NCI-H510A (cell line): ENCODE data around the gene OTUB1.
A peak's percentile ranks its signal among the peaks of the same experiment; 100 is the strongest.
"Not testable (repeated sequence)": the region's sequence is repeated elsewhere in the genome, so short reads cannot be mapped to it uniquely, and the experiment has no call there.

ENCODE experiments used
- DNase-seq: peaks from one replicate; lab custom pipeline; 2025; lab: John Stamatoyannopoulos, UW

OTUB1 gene

DNA sequence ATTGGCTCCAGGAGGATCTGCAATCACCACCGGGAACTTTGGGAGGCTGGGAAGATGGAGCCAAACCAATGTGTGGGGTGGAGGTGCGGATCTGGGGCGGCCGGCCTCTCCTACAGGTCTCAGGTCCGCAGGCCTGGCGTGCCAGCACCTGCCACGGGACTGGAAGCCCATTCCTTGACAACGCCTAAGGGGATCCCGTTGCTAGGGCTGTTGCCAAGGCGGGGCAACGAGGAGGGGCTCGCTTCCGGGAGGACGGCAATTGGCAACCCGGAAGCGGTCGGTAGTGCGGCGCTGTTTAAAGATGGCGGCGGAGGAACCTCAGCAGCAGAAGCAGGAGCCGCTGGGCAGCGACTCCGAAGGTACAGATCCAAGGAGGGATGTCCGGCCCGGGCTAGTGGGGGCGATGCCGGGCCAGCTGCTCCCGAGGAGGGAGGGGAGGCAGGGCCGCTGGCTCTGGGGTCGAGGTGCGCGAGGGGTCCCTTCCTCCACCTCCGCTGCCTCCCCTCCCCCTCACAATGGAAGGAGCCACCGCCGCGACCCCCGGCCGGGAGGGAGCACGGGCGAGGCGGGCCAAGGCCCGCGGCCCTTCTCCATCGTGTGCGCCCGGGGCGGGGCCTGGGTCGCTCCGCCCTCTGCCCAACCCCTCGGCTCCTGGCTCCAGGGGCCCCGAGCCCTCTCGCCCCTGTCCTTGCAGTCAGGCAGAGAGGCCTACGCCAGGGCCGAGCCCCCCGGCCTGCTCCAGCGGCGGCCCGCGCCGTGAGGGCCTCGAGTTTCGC is at the start of gene OTUB1:
TSS of gene OTUB1 (plus strand) at position 283 of the 776 bp plus-strand sequence. CDS start at position 302, 19 bp downstream.
- peak; percentile 89 for DNase-seq

GRCh38 chr11:63937713-63938478 is 48.3 kb upstream of the OTUB1 start:
- peak; percentile 49 for DNase-seq

DNA sequence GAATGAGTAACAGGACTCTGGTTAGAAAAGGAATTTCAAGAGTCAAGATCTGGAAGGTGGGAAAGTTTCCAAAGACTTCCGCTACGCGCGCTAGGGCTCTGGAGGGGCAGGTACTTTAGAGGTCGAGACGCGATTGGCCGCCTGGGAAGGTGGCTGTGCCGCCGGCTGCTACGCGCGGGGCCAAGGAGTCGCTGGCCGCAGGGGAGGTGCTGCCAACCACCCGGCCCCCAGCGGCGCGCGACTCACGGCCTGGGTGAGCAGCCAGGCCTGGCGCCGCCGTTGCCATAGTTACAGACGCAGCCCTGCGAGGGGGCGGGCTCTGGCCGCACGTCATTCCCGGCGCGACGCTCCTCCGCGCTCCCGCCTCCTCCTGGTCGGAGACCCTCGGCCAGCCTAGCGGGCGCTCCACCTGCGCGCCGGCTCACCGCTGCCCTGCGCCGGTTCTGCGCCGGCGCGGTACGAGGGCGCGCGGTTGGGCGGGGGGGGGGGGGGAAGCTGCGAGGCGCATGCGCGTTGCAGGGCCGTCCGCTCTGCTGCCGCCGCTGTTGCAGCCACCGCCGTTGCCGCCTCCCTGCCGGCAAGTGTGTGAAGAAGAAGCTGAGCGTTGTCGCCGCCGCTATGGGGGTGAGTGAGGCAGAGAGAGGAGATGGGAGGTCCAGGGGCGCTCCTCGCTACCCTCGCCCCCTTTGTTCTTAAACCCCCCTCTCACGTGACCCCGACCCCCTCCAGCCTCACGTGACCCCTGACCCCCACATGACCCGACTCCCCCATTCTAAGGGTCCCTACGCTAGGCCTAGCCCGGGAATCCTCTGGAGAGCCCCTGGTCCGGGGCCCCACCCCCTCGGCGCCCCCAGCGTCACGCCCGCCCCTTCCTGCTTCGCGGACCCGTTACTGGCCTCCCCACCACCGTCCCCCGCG is 47.5 kb upstream of the OTUB1 start, which contains the start of gene NAA40:
TSS of gene NAA40 (plus strand) at position 524 of the 918 bp plus-strand sequence. CDS start at position 619, 95 bp downstream.
- DNase-seq: peak; percentile 97

DNA sequence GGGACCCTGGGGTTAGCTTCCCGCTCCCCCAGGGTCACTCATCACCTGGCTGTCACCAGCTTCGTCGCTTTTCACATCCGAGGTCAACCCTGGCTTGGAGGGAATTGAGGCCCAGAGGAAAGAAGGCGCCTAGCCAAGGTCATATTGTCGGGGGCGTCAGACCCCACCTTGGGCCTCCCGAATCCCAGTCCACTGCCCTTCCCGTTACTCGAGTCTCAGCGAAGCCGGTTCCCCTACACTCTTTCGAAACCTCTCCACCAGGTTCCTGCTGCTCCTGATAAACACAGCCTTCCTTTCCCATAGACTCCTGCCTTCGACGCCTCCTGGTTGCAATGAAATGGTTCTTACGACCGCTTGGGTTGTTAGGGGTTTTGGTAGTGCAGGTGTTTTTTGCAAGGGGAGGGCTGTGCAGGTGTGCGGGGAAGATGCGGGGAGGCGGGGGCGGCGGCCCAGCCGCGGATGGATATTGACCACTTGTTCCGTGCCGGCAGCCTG is 46.8 kb upstream of the OTUB1 start:
- no peak for DNase-seq

DNA sequence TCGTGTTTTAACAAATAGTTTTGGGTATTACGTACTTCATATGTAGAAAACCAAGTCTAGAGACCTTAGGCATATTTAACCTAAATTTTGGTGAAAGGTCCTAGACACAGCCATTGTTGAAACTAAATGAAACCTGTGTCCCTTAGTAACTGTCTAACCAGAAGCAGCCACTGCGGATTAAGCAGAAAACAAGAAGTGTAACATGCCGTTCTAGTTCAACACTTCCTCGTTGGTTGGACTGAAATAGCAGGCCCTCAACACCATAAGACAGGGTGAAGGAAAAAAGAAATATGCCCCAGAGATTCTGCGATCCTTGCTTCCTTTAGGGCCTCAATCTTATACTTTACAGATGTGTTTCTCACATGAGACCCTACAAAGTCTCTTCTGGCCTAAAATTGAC is 45.5 kb upstream of the OTUB1 start:
- DNase-seq: no peak

DNA sequence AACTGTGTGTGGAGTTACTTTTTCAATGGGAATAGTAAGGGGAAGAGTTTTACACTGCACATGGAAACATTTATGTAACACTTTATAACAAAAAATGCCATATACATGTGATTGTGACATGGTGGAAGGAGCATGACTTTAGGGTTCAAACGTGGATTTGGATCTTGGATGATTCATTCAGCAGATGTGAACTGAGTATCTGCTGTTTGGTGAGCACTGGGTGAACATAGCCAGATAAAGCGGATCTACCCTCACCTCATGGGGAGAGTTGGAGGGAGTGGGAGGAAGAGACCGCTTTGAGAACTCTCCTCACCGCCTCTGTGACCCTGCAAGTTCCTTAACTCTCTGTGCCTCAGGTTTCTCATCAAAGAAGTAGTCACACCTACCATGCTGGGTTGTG is 44.3 kb upstream of the OTUB1 start:
- no peak for DNase-seq

GRCh38 chr11:63942803-63943202 is 43.4 kb upstream of the OTUB1 start:
- no peak for DNase-seq

DNA sequence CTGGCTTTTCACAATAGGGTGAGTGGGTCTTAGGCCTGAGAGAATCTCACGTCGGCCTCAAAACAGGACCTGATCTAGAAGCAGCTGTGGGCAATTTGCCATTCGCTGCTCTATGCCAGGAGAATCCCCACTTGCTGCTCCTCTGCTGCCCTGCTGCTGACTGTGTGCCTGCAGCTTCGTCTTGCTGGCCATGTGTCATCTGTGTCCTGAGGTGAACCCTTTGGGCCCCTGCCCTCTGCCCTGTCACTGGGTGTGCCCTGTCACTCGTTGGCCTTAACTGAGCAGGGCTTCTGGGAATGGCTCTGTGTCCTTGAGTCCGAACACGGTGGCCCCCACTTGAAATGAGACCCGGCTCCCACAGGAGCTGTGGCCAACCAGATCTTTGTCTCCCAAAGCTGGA is 41.3 kb upstream of the OTUB1 start:
- no peak for DNase-seq

DNA sequence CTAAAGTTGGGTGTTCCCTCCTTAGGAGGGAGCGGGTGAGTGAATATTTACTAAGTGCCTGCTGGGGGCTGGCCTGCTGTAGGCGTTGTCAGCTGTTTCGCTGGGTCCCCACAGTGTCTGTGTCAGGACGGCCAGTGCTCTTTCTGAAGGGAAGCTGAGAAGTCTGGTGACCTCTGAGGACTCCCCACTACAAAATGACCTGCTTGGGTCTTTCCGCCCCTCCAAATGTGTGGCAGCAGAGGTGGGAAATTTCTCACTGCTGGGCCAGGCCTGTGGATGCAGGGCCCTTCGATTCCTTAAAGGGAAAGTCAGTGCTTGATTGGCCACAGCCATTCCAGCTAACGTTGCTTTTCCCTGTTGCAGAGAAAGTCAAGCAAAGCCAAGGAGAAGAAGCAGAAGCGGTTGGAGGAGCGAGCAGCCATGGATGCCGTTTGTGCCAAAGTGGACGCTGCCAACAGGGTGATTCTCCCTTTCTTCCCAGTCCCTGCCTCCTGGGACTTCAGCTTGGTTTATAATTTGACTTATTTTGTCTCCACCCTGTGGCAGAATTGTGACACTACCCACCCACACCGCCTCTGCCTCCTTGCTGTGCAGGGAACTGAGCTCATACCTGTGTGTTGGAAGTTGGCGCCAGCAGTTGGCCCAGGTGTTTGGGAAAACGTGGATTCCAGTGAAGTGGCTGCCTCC is 40.6 kb upstream of the OTUB1 start:
- DNase-seq: peak; percentile 55

DNA sequence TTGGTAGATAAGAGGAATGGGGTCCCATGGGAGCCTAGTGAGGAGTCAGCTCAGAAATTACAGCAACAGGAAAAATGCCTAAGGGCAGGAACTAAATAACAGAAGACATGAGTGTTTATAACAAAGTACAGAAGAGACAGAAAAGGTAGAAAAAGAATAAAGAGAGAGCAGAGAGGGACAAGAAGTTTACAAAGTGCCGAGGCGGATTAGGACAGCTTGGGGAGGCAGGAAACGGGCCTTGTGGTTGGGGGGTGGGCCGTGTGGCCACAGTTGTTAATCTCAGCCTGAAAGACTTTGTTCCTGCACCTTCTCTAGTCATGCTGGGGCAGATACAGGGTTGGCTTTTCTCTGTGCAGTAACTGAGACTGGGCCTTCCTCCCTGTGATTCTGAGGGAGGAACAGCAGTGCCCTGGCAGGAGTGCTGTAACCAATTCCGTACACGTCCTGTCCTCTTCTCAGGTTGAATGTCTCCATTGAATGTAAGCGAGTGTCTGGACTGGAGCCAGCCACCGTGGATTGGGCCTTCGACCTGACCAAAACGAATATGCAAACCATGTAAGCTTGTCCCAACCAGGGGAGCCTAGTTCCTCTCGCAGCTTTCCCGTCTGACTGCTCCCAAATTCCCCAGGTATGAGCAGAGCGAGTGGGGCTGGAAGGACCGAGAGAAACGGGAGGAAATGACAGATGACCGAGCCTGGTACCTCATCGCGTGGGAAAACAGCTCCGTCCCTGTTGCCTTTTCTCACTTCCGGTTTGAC is 34.3 kb upstream of the OTUB1 start:
- no peak for DNase-seq

GRCh38 chr11:63952570-63952969 is 33.7 kb upstream of the OTUB1 start:
- DNase-seq: no peak

DNA sequence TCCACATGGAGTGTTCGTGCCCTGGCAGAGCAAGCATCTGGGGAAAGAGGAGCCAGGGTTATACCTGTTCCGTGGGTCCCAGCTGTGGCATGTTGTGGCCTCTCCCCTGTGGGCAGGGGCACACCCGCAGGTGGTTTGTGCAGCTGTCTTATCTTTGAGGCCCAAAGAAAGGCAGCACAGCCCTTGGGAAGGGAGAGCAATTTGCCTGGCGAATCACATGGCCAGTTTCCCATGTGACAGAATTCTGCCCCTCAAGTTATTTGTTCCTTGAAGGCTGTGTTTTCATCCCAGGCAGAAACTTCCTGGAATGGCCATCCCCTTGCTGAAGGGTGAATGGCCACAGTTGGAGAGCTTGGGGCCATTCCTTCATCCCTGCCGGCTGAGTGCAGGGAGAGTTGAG is 28.2 kb upstream of the OTUB1 start:
- DNase-seq: no peak

DNA sequence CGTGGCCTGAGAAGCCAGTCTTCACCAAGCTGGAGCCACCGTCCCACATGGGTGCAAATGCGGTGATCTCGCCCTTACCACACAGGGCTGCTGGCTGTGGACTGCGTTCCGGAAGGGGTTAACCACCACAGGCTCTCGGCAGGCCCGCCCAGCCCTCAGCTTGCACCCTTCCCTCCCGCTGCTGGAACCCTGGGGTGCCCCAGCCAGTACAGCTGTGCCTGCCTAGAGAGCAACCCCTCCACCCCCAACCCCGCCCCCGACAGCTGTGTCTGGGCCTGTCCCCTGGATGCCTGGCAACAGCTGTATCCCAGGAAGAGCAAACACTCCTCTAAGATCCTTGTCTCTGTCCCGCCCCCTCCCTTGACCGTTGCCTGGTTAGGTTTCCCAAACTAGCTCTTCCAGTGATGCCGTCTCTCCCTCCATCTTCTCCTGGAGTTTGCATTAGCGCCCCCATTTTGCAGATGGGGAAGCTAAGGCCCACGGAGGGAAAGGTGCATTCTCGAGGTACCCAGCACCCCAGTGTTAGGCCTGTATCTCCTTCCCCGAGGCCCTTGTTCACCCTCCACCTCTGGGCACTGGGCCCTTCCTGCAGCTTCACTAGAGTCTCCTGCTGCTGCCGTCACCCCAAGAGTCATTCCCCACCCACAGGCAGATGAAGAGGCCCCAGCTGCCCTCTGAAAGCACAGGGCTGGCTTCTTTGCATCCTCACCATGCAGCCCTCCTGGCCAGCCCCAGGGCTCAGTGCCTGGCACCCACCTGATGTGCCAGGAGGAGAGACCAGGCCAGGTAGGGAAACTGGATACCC is 24.4 kb upstream of the OTUB1 start:
- DNase-seq: peak; percentile 96

GRCh38 chr11:63963895-63964294 is 22.3 kb upstream of the OTUB1 start:
- not testable (repeated sequence) for DNase-seq

GRCh38 chr11:63966444-63966843 is 19.8 kb upstream of the OTUB1 start:
- no peak for DNase-seq

GRCh38 chr11:63969461-63969860 is 16.8 kb upstream of the OTUB1 start:
- DNase-seq: no peak

DNA sequence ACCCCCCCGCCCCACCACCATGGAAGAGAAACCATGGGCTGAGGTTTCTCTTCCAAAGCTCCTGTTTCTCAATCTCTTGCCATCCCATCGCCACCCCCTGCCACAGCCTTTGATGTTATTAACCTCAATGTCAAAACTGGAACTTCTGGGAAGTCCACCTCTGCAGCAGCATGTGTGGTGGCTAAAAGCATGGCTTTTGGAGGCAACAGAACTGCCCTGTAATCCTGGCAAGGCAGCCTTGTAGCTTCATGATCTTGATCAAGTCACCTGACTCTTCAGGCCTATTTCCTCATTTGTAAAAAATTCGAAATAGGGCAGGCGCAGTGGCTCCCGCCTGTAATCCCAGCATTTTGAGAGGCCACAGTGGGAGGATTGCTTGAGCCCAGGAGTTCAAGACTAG is 15.3 kb upstream of the OTUB1 start:
- no peak for DNase-seq

DNA sequence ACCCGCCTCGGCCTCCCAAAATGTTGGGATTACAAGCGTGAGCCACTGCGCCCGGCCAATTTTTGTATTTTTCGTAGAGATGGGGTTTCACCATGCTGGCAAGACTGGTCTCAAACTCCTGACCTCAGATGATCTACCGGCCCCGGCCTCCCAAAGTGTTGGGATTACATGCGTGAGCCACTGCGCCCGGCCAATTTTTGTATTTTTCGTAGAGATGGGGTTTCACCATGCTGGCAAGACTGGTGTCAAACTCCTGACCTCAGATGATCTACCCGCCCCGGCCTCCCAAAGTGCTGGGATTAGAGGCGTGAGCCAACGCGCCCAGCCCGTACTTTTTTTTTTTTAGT is 12.4 kb upstream of the OTUB1 start:
- DNase-seq: not testable (repeated sequence)

- peak; percentile 99 for DNase-seq
Observed at GRCh38 chr11:63974259-63975143, 11.7 kb upstream of the OTUB1 start, which contains the start of gene COX8A. COX8A (plus strand) TSS chr11:63974620; CDS start chr11:63974681, 61 bp downstream.
